PC-3 (cell line): ENCODE results near the gene TEX19.

ENCODE experiments used
- CTCF ChIP-seq: fragments of 300-600 bp; sonication (generic); conservative IDR thresholded peaks from 2 replicates; pipeline ENCODE4 v1.5.1; 2017; ENCODE audit warnings: antibody characterized with exemption, low read depth, mild to moderate bottlenecking, low read length
- EZH2 ChIP-seq: fragments of 300-600 bp; sonication (generic); IDR thresholded peaks from one replicate; pipeline ENCODE4 v1.6.1; 2017; ENCODE audit warnings: antibody characterized with exemption, mild to moderate bottlenecking, low read length; ENCODE audit not compliant: unreplicated experiment
- EZH2phosphoT487 ChIP-seq: fragments of 300-600 bp; sonication (generic); IDR thresholded peaks from 2 replicates; pipeline ENCODE4 v1.6.1; 2018; ENCODE audit warnings: mild to moderate bottlenecking, antibody characterized with exemption, low read length, borderline replicate concordance

GRCh38 chr17:82328994-82329507, 30.0 kb upstream of the TEX19 start:
- TF ChIP-seq EZH2: no peak
- TF ChIP-seq EZH2phosphoT487: no peak
- no peak for TF ChIP-seq CTCF
